ENCODE results near the gene BEGAIN. TPM values are rescaled to one million over a fixed set of nuclear protein-coding genes. Genes with fewer than 3 reads are reported as not detected.

The BEGAIN gene
- total RNA-seq, 1 experiment from 2014 or later = 0.54 TPM

DNA sequence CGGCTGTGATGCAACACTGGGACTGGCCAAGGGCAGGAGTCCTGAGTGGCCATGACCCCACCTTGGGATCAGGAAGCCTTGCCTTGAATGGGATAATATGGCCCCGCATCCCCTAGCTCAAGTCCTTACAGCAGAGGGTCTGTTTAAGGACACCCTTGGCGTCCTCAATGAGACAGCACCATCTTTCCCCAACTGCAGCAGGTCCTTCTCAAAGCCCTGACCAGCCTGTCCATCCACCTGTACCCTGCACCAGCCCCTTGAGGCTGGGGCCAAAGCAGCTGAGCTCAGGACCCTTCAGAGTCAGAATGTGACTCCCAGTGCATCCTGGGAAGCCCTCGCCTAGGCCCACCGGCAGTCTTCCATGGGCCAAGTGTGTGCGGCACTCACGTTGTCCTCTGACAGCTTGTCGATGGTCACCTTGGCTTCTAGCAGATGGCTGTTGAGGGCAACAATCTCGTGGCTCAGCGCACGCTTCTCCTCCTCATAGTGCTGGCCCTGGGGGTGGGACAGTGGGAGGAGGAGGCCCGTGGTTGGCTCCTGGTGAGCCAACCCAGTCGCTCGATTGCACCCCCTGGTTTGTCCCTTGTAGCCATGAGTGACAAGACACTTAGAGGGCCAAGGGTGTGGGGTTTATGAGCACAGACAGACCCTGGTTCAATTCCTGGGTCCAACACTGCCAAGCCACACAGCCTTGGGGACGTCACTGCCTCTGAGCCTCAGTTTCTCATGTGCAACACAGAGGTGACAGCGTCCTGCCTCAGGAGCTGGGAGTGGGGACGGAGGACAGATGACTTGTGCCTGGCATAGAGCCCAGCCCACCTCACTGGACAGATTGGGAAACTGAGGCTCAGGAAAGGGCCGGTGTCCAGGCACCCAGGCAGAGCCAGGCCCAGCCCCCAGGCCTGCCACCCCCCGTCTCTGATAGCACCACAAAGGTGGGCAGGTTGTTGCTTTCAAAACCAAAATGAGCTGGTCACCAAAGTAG, 43.5 kb downstream of the BEGAIN start:
- no peaks in the 10 kb centered on the region for H3K27me3 ChIP-seq (replicated peaks; ENCODE audit: control insufficient read depth, insufficient read depth, low read length)
- ChIA-PET CTCF (interaction anchor here (0.5 kb wide), 1 partner anchor 289 kb away, joined by 3 read pairs; no protein-coding TSS in a partner anchor), POLR2A (no interaction called here)
- H3K27me3 Mint-ChIP-seq (ENCODE audit: insufficient read depth, unreplicated experiment) = peaks cover 4% of the 10 kb centered on the region
- no peaks in the 10 kb centered on the region for H3K4me1 Mint-ChIP-seq (ENCODE audit: low read depth, unreplicated experiment)
- DNase-seq = no peak
- TF ChIP-seq CTCF (IDR thresholded peaks at IDR 0.05; ENCODE audit: insufficient read depth in 1 of 2, low read depth in 1 of 2, low read length in 1 of 2, severe bottlenecking in 1 of 2, unreplicated experiment in 1 of 2) = no peak
- no peak overlapping the region for H3K4me3 ChIP-seq (ENCODE audit: low read depth, low read length)
- no peaks in the 10 kb centered on the region for H3K9me3 Mint-ChIP-seq (ENCODE audit: unreplicated experiment)
- BruUV-seq (replicated peaks) = no TSS peak
- no peaks in the 10 kb centered on the region for H3K36me3 Mint-ChIP-seq (ENCODE audit: insufficient read depth, unreplicated experiment)
- intact Hi-C loops (cut with micrococcal nuclease; ENCODE audit: unreplicated experiment) = loop anchor here (10.0 kb wide), 1 partner anchor 101 kb away; no protein-coding TSS in a partner anchor
- H3K4me1 ChIP-seq = peaks cover 3% of the 10 kb centered on the region; the same call in 1 of the 2 replicates
- H3K27ac Mint-ChIP-seq (ENCODE audit: unreplicated experiment) = no peak overlapping the region
- H3K9me3 ChIP-seq = no peaks in the 10 kb centered on the region
- no peaks in the 10 kb centered on the region for H3K36me3 ChIP-seq (ENCODE audit: control insufficient read depth, insufficient read depth, low read length)
- no peak overlapping the region for H3K4me3 Mint-ChIP-seq (ENCODE audit: unreplicated experiment)

DNA sequence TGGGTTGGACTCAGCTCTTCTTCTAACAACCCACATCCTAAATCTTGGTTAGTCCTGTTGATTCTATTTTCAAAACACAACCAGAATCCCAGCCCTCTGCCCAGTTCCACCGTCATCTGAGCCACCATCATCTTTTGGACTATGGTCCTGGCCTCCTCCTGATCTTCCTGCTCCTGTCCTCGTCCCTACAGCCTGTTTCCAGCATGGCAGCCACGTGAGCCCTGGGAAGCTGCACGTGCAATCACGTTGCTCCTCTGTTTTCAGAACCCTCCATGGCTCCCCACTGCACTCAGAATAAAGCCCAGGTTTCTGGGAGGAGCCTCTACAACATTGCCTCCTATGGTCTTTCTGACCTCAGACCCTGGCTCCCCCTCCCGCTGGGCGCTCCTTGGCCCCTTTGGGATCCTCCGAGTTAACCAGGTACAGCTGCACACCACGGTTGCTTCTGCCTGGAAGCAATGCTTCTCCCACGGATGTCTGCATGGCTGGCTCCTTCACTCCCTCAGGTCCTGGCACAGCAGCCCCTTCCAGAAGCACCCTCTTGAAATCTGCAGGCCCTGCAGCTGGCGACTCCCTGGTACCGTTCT, 44.5 kb downstream of the BEGAIN start:
- H3K27ac Mint-ChIP-seq (ENCODE audit: unreplicated experiment) = no peak overlapping the region
- H3K9me3 ChIP-seq = no peaks in the 10 kb centered on the region
- H3K36me3 ChIP-seq (ENCODE audit: control insufficient read depth, insufficient read depth, low read length) = no peaks in the 10 kb centered on the region
- POLR2A ChIA-PET = no interaction called here
- intact Hi-C loops (cut with micrococcal nuclease; ENCODE audit: unreplicated experiment) = loop anchor here (10.0 kb wide), 1 partner anchor 102 kb away; no protein-coding TSS in a partner anchor
- H3K4me1 ChIP-seq = peaks cover 3% of the 10 kb centered on the region; the same call in 1 of the 2 replicates
- no peaks in the 10 kb centered on the region for H3K27me3 ChIP-seq (replicated peaks; ENCODE audit: control insufficient read depth, insufficient read depth, low read length)
- no peak for DNase-seq
- no peak overlapping the region for H3K4me3 Mint-ChIP-seq (ENCODE audit: unreplicated experiment)
- CTCF ChIA-PET = interaction anchor here (0.5 kb wide), 1 partner anchor 288 kb away, joined by 3 read pairs; no protein-coding TSS in a partner anchor
- no peak overlapping the region for H3K4me3 ChIP-seq (ENCODE audit: low read depth, low read length)
- peaks cover 4% of the 10 kb centered on the region for H3K27me3 Mint-ChIP-seq (ENCODE audit: insufficient read depth, unreplicated experiment)
- H3K4me1 Mint-ChIP-seq (ENCODE audit: low read depth, unreplicated experiment) = no peaks in the 10 kb centered on the region
- TF ChIP-seq CTCF (IDR thresholded peaks at IDR 0.05; ENCODE audit: insufficient read depth in 1 of 2, low read depth in 1 of 2, low read length in 1 of 2, severe bottlenecking in 1 of 2, unreplicated experiment in 1 of 2) = no peak
- BruUV-seq (replicated peaks) = no TSS peak
- H3K36me3 Mint-ChIP-seq (ENCODE audit: insufficient read depth, unreplicated experiment) = no peaks in the 10 kb centered on the region
- no peaks in the 10 kb centered on the region for H3K9me3 Mint-ChIP-seq (ENCODE audit: unreplicated experiment)
